Stimulated activated naive B cell treated with anti-CD40 and anti-IgM and Interleukin-4, amounts not matched to agents 10 μg/mL and 1 μg/mL and 100 μg/mL, for 72 hours (primary cell): ENCODE measurements around the gene GNAI1.

Experiments used
- ATAC-seq, 2 donors: fragments of 150-1000 bp; cut with Tn5 transposase; replicated peaks; 2 replicates each; pipeline ENCODE4 v1.10.0; 2021; ENCODE audit warnings: moderate library complexity in 1 of 2
- DNase-seq: peaks from one replicate; pipeline ENCODE4 v3.0.0; 2021
- H3K27ac Mint-ChIP-seq: one replicate; pipeline ENCODE4 v1.8.0; 2022; ENCODE audit warnings: mild to moderate bottlenecking, mixed read lengths
- H3K27me3 Mint-ChIP-seq, 2 donors: one replicate each; pipeline ENCODE4 v1.8.0; 2022; ENCODE audit warnings: mixed read lengths in 2 of 2
- H3K36me3 Mint-ChIP-seq, 2 donors: one replicate each; pipeline ENCODE4 v1.8.0; 2022; ENCODE audit warnings: mixed read lengths in 2 of 2, mild to moderate bottlenecking in 1 of 2
- H3K4me1 Mint-ChIP-seq, 2 donors: one replicate each; pipeline ENCODE4 v1.8.0; 2022; ENCODE audit warnings: mixed read lengths in 2 of 2, mild to moderate bottlenecking in 1 of 2
- H3K4me3 Mint-ChIP-seq, 2 donors: one replicate each; pipeline ENCODE4 v1.8.0; 2022; ENCODE audit warnings: mild to moderate bottlenecking in 2 of 2, mixed read lengths in 2 of 2, moderate library complexity in 1 of 2
- H3K9me3 Mint-ChIP-seq, 2 donors: one replicate each; pipeline ENCODE4 v1.8.0; 2022; ENCODE audit warnings: mixed read lengths in 2 of 2, mild to moderate bottlenecking in 1 of 2

GNAI1 gene

DNA sequence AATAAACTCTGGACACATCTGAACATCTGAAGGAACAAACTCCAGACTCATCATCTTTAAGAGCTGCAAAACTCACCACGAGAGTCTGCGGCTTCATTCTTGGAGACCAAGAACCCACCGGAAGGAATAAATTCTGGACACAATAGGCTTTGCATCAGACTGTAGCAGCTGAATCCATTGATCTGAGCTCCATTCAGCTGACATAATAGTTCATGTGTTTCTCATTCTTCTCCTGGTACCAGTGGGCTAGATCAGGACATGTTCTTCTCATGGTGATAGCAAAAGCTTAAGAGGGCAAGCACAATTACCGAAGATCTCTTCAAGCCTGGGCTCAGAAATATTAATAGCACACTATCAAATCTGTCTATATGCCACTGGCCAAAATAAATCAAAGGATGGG, 20.5 kb upstream of the GNAI1 start:
- Mint-ChIP-seq H3K9me3 (no peaks in the 10 kb centered on the region), H3K4me1 (peaks cover 0 to 4% of the 10 kb centered on the region in 2 donors), H3K4me3 (no peak overlapping the region), H3K27ac (no peak overlapping the region), H3K36me3 (no peaks in the 10 kb centered on the region), H3K27me3 (no peaks in the 10 kb centered on the region)
- no peak for DNase-seq
- no peak for ATAC-seq

DNA sequence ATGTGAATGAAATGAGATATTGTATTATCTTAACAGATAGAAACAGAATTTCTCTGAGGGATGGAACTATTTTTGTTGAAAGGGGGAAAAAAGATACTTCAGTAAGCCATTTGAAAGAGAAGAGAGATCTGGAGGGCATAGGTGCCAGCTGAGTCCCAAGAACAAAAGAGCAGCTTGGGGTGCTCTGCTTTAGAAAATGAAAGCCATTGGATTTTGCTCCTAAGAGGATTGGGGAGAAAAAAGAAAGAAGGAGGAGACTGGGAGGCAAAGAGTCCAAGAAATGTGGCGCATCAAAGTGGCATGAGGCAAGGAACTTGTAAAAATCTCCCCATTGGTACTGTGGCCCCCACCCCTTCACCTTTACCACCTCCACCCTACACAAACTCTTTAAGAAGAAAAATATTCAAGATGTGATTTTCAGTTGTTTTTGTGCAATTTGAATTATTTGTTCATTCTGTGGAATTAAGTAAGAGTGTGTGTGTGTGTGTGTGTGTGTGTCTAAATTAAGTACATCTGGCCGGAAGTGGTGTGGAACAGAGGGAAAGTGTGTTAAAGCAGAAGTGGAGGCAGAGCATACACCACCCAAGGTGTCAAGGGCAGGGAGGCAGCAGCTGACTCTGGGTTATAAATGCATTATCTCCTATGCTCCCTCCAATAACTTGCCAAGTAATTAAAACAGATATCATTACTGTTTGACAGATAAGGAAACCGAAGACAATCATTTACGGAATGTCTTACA, 9.9 kb upstream of the GNAI1 start:
- Mint-ChIP-seq H3K4me3 (no peak overlapping the region), H3K9me3 (no peaks in the 10 kb centered on the region), H3K27me3 (no peaks in the 10 kb centered on the region), H3K36me3 (no peaks in the 10 kb centered on the region), H3K4me1 (peaks cover 0 to 8% of the 10 kb centered on the region in 2 donors), H3K27ac (no peak overlapping the region)
- DNase-seq, result no peak
- ATAC-seq, result peak in 1 of 2 donors; percentile 61

DNA sequence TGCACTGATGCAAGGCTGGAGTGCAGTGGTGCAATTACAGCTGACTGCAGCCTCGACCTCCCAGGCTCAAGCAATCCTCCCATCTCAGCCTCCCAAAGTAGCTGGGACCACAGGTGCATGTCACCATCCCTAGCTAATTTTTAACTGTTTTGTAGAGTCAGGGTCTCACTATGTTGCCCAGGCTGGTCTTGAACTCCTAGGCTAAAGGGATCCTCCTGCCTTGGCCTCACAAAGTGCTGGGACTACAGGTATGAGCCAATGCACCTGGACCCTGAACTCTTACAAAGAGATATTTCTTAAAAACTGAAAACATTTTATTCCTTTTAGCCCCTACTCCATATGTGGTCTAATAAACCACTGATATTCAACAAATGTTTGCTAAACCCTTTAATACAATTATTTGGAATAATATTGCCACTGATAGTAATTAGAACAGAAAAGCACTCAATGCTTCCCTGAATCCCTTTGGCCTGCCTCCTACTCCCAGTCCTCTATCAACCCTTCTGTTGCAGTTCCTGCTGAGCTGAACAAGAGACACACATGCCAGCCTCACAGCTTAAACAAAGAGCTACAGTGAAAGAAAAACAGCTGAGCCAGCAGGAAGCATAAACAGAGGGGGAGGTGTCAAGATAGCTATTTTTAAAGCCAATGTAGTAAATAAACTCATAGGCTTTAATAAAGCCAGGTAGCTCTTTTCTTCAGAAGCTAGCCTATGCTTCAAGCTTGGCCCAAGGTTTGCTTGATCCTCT, 7.0 kb upstream of the GNAI1 start:
- H3K4me3 Mint-ChIP-seq, result no peak overlapping the region
- H3K27me3 Mint-ChIP-seq, result no peaks in the 10 kb centered on the region
- no peaks in the 10 kb centered on the region for H3K36me3 Mint-ChIP-seq
- H3K4me1 Mint-ChIP-seq, result peaks cover 0 to 8% of the 10 kb centered on the region in 2 donors
- ATAC-seq (no peak), DNase-seq (no peak)
- H3K9me3 Mint-ChIP-seq, result no peaks in the 10 kb centered on the region
- H3K27ac Mint-ChIP-seq, result no peak overlapping the region

DNA sequence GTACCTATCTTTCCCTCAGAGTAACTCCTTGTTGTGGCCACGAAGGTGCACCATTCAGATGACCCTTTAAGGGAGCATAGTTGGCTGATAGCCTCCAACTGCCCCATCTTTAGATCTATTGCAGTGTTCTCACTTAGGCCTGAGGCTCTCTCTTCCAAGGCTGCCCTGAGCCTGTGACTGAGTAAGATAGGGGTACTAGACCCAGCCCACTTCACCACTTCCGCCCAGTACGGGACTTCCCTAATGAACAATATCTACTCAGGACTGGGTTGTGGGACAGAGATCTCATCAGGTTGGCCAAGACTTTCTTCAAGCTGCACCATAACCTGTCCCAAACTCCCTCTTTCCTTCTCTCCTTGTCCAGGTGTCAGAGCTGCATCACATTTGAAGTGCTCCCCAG, 5.7 kb upstream of the GNAI1 start:
- DNase-seq (no peak), ATAC-seq (peak in 1 of 2 donors; percentile 29)
- no peak overlapping the region for H3K4me3 Mint-ChIP-seq
- H3K27me3 Mint-ChIP-seq, result peaks cover 3 to 4% of the 10 kb centered on the region in 2 donors
- no peak overlapping the region for H3K27ac Mint-ChIP-seq
- H3K36me3 Mint-ChIP-seq, result no peaks in the 10 kb centered on the region
- H3K4me1 Mint-ChIP-seq, result peaks cover 3 to 12% of the 10 kb centered on the region in 2 donors
- no peaks in the 10 kb centered on the region for H3K9me3 Mint-ChIP-seq

DNA sequence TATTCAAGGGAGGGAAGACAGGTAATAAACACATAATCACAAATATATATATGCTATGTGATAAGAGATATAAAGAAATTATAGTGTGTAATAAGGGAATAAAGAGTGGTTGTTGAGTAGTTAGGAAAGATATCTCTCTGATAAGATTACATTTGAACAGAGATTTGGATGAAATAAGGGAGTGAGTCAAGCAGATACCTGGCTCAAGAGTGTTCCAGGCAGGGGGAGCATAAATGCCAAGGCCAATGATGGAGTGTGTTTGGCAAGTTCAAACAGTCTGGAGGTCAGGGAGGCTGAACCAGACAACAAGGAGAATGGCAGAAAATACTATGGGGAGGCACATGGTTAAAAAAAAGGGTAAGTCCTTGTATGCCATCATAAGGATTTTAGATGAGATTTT, 4.8 kb upstream of the GNAI1 start:
- no peak overlapping the region for H3K27ac Mint-ChIP-seq

DNA sequence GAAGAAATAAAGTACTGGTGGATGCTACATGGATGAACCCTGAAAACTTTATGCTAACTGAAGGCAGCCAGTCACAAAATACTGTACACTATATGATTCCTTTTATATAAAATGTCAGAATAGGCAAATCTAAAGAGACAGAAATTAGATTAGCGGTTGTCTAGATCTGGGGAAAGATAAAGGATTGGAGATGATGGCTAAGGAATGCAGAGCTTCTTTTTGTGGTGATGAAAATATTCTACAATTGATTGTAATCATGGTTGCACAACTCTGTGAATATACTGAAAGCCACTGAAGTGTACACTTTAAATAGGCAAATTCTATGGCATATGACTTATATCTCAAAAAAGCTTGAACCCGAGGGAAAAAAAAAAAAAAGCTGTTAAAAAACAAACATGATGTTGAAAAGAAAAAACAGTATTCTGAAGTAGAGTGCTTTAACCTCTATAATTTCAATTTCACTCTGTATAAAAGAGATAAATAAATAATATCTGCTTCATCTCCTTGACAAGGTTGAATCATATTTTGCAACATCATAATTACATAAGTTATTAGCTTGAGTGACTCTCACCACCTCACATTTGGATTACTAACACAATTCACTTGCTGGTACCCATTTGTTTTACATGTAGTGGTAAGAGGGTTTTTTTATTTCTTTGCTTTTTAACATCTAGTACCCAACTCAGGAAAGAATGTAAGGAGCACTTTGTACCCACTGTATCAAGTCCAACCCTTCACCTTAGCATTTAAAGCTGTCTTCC, 2.8 kb upstream of the GNAI1 start:
- H3K27ac Mint-ChIP-seq, result no peak overlapping the region
- no peak overlapping the region for H3K4me3 Mint-ChIP-seq
- H3K4me1 Mint-ChIP-seq, result peaks cover 15 to 23% of the 10 kb centered on the region in 2 donors
- DNase-seq (no peak), ATAC-seq (no peak)
- H3K27me3 Mint-ChIP-seq, result peaks cover 14 to 15% of the 10 kb centered on the region in 2 donors
- H3K9me3 Mint-ChIP-seq, result no peaks in the 10 kb centered on the region
- H3K36me3 Mint-ChIP-seq, result no peaks in the 10 kb centered on the region

More for the DNA sequence above, 4.8 kb upstream of the GNAI1 start:
- ATAC-seq, result no peak
- no peaks in the 10 kb centered on the region for H3K9me3 Mint-ChIP-seq
- DNase-seq, result no peak
- peaks cover 9% of the 10 kb centered on the region in 2 donors for H3K27me3 Mint-ChIP-seq
- H3K4me3 Mint-ChIP-seq, result no peak overlapping the region
- H3K4me1 Mint-ChIP-seq, result peaks cover 5 to 13% of the 10 kb centered on the region in 2 donors
- H3K36me3 Mint-ChIP-seq, result no peaks in the 10 kb centered on the region

DNA sequence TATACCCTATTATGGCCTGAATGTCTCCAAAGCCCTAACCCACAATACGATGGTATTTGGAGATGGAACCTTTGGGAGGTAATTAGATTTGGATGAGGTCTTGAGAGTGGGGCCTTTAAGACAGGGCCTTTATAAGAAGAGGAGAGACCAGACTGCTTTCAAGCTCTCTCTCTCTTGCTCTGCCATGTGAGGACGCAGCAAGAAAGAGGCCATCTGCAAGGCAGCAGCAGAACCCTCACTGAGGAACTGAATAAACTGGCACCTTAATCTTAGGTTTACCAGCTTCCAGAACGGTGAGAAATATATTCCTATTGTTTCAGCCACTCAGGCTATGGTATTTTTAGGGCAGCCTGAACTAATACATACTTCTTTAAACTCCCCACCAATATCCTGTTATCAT, 2.0 kb upstream of the GNAI1 start:
- Mint-ChIP-seq H3K4me1 (peaks cover 16 to 27% of the 10 kb centered on the region in 2 donors), H3K27ac (no peak overlapping the region), H3K36me3 (peaks cover 0 to under 1% of the 10 kb centered on the region in 2 donors), H3K9me3 (peaks cover 0 to under 1% of the 10 kb centered on the region in 2 donors), H3K4me3 (no peak overlapping the region), H3K27me3 (peaks cover 17 to 18% of the 10 kb centered on the region in 2 donors)
- ATAC-seq (no peak), DNase-seq (no peak)

DNA sequence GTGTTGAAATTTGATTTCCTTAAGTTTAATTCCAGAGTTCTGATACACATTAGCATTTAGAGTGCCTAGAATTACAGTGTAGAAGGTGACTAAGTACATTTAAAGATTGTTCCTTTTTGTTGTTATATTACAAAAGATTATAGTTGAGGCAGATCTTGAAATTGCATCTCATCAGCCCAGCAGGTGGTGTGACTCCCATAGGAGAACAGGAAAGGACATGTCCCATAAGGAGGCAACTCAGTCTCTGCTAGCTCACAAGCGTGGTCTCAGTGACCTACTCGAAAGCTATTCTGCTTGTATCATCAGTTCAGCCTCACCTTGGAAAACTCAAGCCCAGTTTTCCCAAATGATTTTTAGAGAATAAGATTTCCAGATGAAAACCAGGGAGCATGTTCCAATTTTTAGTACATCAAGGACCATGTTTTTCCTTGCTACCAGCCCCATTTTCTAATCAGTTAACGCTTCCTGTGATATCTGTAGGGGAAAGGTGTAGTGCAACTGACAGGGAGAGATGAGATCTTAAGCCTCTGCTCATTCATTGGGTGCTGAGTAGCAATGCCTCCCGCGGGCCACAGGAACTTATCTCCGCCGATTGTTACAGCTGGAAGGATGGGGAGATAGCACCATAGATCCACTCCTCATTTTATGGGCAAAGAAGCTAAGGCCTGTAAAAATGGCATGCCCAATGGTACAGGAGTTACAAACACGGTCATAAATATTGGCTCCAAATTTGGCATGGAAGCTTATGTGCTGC, 1.1 kb upstream of the GNAI1 start:
- no peak overlapping the region for H3K27ac Mint-ChIP-seq
- DNase-seq (no peak), ATAC-seq (no peak)
- H3K4me3 Mint-ChIP-seq, result peak overlapping the region; percentile 73 to 81
- H3K9me3 Mint-ChIP-seq, result peaks cover 0 to 2% of the 10 kb centered on the region in 2 donors
- peaks cover 16 to 32% of the 10 kb centered on the region in 2 donors for H3K4me1 Mint-ChIP-seq
- peaks cover 0 to 2% of the 10 kb centered on the region in 2 donors for H3K36me3 Mint-ChIP-seq
- peaks cover 20 to 24% of the 10 kb centered on the region in 2 donors for H3K27me3 Mint-ChIP-seq

DNA sequence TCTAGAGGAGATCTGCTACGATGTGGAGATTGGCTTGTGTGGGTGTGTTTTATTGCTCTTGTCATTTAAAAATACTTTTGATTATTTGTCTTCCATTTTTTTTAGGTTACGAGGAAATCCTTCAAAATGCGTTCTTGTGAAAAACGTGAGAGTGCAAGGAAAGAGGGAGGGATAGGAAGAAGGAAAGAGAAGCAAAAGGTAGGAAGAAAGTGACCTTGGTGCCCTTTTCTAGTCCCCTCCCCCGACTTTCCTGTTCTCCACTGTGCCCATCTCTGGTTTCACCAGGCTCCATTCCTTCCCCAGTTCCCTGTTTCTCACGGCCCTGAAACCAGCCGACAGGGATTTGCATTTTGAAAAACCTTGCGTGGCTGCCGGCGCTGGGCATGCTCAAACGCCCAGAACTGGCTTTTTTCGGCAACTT, 506 bp upstream of the GNAI1 start:
- DNase-seq, result no peak
- Mint-ChIP-seq H3K27ac (no peak overlapping the region), H3K9me3 (peaks cover 0 to 2% of the 10 kb centered on the region in 2 donors), H3K4me3 (peak overlapping the region; percentile 73 to 81), H3K36me3 (peaks cover 0 to 2% of the 10 kb centered on the region in 2 donors), H3K4me1 (peaks cover 16 to 38% of the 10 kb centered on the region in 2 donors), H3K27me3 (peaks cover 26 to 30% of the 10 kb centered on the region in 2 donors)
- no peak for ATAC-seq

DNA sequence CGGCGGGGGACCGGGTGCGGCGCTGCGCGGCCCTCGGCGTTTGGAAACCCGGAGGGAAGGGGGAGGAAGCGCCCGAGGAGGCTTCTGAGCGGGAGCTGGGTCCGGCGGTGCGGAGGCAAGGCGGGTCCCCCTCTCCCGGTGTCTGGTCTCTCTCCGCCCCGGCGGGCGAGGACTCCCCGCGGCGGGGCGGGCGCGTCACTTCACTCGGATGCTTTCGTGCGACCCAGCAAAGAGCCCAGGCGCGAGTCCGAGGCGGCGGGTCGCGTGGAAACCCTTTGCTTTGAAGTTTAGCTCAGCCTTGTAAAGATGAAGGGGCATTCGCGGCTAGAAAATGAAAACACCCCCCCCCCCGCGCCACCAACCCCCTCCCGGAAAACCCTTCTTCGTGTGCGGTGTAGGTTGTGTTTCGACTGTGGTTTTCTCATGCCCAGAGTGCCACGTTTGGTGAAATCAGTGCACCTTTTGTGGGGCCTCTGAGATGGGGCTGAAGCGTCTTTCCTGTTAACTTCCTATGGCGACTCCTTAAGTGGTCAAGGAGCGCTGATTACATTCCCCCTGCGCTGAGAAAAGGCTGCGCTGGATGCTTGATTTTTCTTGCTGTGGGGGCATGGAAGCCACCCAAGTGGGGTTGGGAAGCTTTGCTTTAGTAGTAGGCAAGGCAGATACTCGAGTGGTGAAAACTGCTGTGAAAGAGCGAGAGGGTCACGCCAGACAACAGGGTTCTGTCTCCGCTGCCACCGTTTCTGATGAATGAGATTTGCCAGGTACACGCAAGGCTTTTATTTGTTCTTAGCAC, 876 bp downstream of the GNAI1 start:
- DNase-seq (no peak), ATAC-seq (peak; percentile 34 to 36)
- Mint-ChIP-seq H3K27me3 (peaks cover 28 to 33% of the 10 kb centered on the region in 2 donors), H3K4me1 (peaks cover 16 to 40% of the 10 kb centered on the region in 2 donors), H3K9me3 (peaks cover 0 to 2% of the 10 kb centered on the region in 2 donors), H3K36me3 (peaks cover 0 to 2% of the 10 kb centered on the region in 2 donors), H3K27ac (peak overlapping the region; percentile 28), H3K4me3 (peak overlapping the region; percentile 81 to 86)

DNA sequence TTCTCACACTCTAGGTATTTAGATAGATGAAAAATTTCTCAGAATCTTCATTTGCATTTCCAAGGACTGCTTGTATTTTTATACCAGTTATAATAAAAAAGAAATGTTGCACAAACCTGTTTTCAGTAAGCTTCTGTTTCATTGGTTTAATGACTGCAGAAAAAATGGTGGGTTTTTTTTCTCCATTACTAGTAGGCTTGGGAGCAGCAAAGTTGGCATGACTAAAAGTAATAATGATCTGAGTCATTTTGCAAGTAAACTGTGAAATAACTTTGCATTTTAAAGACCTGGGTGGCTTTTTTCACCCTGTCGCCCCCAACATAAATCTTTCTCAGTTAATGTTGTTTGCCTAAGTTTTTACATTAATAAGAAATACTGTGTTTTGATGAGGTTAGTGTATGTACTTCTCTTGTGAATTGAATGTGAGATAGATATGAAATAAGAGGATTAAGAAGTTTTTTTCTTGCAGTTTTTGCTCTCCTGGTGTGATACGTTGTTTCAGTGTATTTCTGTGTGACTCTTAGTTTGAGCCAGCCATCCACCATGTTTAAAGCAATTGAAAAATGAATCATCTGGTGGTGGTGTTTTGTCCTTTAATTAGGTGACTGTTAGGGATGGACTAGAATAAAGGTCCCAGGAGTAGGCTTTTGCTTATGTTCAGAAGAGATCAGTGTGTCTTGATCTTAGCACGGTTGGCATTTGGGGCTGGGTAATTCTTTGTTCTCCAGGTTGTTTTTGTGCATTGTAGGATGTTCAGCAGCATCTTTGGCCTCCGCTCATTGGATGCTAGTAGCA, 1.8 kb downstream of the GNAI1 start:
- DNase-seq, result no peak
- ATAC-seq, result peak; percentile 51 to 54
- peak overlapping the region; percentile 81 to 86 for H3K4me3 Mint-ChIP-seq
- H3K4me1 Mint-ChIP-seq, result peaks cover 16 to 40% of the 10 kb centered on the region in 2 donors
- H3K27ac Mint-ChIP-seq, result no peak overlapping the region
- peaks cover 0 to 2% of the 10 kb centered on the region in 2 donors for H3K36me3 Mint-ChIP-seq
- H3K9me3 Mint-ChIP-seq, result peaks cover 0 to 2% of the 10 kb centered on the region in 2 donors
- peaks cover 32 to 33% of the 10 kb centered on the region in 2 donors for H3K27me3 Mint-ChIP-seq

DNA sequence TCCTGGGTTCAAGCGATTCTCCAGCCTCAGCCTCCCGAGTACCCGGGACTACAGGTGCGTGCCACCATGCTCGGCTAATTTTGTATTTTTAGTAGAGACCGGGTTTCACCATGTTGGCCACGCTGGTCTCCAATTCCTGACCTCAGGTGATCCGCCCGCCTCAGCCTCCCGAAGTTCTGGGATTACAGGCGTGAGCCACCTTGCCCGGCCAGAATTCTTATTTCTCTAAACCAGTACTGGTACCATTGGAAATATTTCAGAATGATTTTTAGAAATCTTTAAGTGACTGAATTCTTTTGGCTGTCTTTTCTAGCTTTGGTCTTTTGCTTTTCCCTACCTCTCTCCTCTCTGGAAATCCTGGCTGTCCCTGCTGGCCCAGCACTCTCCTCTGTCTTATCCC, 2.8 kb downstream of the GNAI1 start:
- Mint-ChIP-seq H3K27me3 (peaks cover 32 to 33% of the 10 kb centered on the region in 2 donors), H3K27ac (no peak overlapping the region), H3K4me1 (peaks cover 16 to 40% of the 10 kb centered on the region in 2 donors), H3K9me3 (peaks cover 0 to 2% of the 10 kb centered on the region in 2 donors), H3K36me3 (peaks cover 0 to 2% of the 10 kb centered on the region in 2 donors), H3K4me3 (peak overlapping the region in 1 of 2 donors; percentile 49)
- DNase-seq, result no peak
- ATAC-seq, result no peak
